CD4-positive, alpha-beta T cell treated with Interleukin-15 for 4 hours (primary cell): Measurements from ENCODE around the gene SMIM13.

Experiments used
- DNase-seq: peaks from one replicate; pipeline ENCODE4 v3.0.0-alpha.2; 2020; ENCODE audit warnings: low spot score

Gene SMIM13

GRCh38 chr6:11153447-11153846, 59.8 kb downstream of the SMIM13 start:
- DNase-seq: no peak

DNA sequence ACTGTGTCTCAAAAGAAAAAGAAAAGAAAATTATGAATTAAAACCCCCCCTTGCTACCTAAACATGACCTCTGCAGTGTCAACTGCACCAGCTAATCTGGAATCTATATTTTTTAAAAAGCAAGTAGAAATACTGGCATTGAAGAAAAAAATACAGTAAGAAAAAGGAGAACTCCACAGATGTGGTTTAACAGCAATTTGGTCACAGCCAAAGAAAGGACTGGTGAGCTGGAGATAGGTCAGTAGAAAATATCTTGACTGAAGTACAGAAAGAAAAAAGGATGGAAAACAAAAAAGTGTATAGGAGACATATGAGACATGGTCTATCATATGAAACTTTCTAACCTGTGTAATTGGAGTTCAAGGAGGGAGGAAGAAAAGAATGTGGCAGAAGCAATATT, 62.0 kb downstream of the SMIM13 start:
- DNase-seq: no peak

DNA sequence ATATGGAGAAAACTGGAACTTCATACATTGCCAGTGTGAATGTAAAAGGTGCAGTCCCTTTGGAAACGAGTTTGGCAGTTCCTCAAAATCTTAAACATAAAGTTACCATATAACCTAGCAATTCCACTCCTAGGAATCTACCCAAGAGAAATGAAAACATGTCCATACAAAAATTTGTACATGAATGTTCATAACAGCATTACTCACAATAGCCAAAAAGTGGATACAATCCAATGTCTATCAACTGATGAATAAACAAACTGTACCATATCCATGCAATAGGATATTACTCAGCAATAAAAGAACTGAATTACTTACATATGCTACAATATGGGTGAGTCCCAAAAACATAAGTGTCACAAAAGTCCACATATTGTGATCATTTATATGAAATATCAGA, 66.6 kb downstream of the SMIM13 start:
- no peak for DNase-seq

DNA sequence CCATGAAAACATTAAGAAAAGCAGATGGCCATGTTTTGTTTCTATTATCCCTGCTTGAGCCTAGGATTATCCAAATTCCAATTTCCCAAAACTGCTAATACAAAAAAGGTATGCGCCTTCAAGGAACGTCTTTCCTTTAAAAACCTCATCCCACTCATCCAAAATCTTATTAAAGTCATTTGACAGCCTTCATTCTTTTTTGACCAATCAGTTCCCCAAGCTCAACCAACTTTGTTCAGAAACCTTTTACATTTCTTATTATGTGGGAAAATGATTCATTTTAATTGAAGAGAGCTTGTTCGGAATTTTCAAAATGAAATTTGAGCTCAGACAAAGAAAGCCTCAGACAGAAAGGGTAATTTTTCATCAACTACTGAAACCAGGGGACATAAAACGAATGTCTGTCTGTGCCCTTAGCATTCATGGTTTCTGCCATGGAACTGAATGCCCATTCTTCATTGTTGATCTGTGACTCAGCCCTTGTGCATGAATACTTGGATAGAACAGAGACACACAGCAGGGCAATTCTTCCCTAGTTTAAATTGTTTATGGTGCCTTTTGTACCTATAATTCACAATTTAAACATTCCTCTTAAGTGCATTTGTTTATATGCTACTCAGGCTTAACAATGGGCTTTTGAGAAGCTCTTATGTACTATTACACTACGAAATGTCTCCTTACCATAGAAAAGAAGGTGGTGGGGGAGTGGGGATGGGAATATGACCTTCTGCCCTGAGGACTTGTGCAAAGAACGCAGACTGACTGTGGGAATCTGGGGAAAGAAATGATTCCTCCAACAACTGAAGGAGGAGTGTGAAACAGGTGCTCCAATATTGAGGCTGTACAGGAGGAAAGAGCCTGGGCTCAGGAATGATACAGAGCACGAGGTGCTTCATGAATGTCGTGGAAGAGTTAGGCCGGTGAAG, 67.7 kb downstream of the SMIM13 start:
- DNase-seq: no peak

GRCh38 chr6:11162262-11162661, 68.6 kb downstream of the SMIM13 start:
- no peak for DNase-seq

DNA sequence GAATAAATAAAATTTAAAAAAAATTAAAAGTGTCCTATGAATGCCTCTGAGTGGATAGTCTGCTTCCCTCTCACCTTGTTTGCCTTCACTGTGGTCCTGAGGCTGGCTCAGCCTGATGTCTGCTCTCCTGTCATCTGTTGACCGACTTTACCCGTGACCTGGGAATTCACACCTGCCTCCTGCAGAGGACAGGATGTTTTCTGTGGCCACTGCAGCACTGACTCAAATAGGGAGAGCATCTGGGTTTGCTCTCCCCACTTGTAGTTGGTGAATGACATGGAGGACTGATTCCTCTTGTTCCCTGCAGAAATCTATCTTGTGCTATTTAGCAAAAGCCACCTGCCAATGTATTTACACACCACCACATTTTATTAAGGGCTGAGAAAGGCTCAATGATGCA, 70.3 kb downstream of the SMIM13 start:
- no peak for DNase-seq

DNA sequence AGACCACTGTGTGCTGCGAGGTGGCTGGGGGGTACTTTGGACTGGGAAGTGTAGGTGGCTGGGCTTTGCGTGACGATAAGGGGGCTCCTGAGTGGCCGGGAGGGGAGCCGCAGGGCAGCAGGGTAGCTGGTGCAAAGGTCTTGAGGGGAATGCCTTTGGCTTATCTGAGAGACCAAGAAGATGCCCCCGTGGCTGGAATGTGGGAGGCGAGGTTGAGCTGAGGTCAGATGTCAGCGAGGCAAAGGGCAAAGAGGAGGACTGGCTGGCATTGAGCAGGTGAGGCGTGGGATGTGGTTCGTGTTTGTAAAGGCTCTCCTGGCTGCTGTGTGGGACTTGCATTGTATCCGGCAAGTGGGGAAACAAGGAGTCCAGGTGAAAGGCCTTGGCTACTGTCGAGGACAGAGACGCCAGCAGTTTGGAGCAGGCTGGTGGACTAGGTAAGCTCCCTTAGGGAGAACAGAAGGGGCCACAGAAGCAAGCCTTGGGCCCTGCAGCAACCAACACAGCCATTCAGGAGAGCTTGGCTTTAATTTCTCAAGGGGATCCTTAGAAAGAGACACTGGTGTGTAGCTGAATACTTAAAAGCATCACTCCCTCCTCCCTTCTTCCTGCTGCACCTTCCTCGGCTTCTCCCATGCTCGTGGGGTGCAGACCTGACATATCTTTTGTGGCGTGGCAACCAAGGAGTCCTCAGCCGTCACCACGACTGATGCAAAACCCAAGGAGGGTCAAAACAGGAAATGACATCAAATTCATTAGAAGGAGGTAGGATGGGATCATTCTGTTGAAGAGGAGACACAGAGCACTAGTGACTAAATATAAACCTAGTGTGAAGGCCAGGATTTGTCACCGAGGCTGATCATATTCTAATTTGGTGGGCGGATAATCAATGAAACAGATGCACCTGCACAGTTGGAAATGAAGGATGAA, 71.3 kb downstream of the SMIM13 start:
- DNase-seq: no peak

- DNase-seq: no peak
These were observed 73.3 kb downstream of the SMIM13 start for GRCh38 chr6:11166948-11167347.

- DNase-seq: no peak
These were observed 74.5 kb downstream of the SMIM13 start for GRCh38 chr6:11168091-11168635.

GRCh38 chr6:11171952-11172351, 78.3 kb downstream of the SMIM13 start:
- DNase-seq: no peak

DNA sequence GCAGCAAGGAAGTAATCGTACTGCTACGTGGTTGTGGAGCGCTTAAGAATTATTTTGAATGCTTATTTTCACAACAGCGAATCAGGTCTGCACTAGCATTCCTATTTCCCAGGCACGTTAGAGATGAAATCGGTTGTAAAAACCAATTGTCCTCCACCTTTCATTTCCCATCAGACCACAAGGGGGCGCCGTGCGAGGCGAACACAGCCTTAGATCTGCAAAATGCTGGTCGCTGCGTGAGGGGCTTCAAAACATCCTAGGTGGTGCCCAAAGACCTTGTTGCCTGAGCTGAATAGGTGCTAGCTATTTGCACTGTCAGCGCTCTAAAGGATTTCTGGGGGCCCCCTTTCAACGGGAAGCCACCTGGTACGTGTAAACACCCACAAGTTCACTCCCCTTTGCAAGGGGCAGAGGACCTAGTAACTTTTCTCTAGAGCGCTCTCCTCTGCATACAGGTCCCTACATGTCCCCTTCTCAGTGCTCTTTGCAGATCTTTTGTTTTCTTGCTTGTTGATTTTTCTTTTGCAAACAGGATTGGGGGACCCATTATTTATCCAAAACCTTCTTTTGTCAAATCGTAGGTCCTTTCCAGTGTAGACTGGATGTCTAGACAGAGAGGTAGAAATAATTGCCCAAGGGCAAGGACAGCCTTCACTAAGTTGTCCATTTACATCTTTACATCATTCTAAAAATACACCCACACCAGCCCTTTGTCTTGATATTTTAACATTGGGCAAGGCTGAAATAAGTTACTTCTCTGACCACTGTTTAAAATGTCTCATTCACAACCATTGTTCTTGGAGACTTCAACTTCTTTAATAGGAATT, 79.1 kb downstream of the SMIM13 start:
- DNase-seq: peak; percentile 79

DNA sequence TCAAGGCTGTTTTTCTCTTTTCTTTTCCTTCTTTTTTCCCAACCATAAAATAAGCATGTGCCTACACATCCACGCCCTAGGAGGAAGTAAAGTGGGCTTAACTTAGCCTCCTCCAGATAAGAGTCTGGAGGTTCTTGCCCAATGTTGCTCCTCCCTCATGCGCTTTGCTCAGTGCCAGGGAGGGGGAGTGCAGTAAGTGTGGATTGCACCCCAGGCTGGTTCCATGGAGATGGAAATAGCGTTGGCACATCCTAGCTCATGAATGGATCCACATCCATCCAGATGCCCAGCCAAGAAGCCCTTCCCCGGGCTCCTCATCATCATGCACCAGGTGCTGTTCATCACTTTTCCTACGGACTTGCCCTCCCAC, 80.6 kb downstream of the SMIM13 start:
- no peak for DNase-seq

GRCh38 chr6:11177271-11177670, 83.6 kb downstream of the SMIM13 start:
- no peak for DNase-seq

DNA sequence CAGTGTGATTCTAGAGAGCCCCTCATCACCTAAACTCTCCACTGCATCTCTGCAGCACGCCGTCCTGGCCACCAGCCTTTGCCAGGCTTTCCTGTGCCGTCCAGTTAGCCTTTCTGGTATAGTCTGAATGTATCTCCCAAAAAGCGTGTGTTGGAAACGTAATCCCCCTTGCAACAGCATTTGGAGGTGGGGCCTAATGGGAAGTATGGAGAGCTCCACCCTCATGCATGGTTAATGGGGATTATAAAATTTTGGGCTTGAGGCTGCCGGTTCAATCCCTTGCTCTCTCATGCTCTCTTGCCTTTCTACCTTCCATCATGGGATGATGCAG, 85.4 kb downstream of the SMIM13 start:
- no peak for DNase-seq

DNA sequence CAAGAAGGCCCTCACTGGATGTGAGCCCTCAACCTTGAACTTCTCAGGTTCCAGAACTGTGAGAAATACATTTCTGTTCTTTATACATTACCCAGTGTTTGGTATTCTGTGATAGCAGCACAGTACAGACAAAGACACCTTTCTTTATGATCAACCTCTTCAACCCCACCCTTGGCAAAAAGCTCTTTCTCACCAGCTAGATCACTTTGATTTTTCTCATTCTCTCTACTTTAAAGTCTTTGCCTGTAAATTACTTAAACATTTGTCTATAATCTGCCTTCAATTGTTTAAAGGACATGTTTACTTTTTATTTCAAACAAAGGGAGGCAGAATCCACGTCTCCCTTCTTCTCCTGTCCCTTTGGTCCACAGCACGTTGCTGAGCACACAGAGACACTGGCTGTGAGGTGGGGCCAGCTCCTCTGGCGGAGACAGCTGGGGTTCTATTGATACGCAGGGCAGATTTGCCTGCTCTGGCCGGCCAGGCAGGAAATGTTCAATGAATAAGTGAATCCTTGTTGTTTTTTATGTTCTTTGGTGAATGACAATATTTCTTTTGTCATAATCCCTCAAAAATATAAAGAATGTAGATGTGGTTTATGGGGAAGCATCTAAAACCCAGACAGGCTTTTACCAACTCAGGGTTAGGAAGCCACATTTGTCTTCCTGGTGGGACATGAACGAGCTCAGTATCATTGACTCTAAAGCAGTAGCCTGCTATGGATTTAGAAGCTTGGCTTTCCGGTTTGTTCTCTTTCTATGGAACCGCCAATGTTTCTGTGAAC, 86.0 kb downstream of the SMIM13 start:
- no peak for DNase-seq

DNA sequence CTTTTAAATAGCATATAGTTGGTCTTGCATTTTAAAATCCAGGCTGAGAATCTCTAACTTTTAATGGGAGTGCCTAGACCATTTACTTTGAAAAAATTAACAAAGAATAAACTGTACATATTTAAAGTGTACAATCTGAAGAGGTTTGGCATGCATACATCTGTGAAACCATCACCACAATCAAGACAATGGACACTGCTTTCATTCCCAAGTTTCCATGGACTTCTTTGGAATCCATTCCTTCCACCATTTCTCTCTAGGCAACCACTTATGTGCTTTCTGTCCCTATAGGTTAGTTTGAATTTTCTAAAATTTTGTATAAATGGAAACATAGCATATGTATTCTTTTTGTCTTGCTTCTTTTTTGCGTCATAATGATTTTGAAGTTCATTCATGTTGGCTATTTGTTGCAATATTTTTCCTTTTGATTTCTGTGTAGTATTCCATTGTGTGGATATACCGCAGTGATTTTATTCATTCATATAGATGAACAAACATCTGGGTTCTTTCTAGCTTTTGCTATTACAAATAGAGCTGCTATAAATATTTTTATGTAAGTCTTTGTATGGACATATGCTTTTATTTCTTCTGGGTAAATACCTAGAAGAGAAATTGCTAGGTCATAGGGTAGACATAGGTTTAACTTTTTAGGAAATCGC, 88.0 kb downstream of the SMIM13 start:
- DNase-seq: no peak

DNA sequence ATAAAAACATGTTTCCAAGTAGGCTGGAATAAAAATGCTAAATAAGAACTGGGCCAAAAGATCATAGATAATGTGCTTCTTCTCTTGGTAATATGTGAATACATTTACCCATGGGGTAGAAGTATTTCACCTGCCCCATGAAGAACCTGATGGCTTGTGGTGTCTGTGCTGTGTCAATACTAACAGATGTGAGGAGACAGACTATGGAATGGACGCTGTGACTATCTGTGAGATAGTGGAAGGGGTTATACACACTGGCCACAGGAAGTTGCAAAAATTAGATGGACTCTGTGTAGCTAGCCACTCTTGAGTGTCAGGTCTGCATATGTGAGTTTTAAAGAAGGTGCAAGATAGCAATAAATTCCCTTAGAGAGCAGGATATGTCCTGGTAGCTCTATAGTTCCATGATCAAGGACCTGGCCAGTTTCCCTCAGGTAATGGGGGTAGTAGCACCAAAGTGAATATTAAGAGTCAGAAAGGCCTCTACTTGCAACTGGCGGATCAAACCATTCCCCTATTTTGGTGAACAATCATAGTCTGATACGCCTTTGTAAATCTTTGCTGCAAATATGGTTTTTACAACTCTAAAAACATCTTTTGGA, 90.2 kb downstream of the SMIM13 start:
- no peak for DNase-seq

DNA sequence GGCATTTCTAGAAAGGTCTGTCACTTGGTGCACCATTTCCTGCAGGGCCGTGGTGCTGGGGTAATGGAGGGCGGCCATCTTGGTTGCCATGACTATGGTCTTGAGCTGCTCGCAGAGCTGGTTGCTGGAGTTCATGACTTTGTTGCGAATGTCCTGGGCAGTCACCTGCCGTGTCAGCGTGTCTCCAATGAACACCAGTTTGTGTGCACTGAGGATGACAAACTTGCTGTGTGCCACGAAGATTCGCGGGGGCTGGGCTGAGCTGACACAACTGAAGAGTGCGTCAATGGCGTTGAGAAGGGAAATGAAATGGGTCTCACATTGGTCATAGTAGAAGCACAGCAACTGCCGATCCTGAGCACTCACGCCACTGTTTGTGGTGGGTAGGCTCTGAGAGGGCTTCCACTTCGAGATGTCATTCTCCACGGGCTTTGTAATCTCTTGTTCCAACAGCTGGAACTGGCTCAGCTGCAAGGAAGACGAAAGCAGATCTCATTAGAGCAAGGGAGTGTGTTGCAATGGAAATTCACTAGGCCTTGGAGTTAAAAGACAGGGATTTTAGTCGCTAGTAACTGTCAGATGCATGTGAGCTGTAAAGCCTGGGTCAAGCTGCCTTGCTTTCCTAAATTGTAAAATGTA, 91.7 kb downstream of the SMIM13 start:
- DNase-seq: no peak

GRCh38 chr6:11187301-11187700, 93.7 kb downstream of the SMIM13 start:
- no peak for DNase-seq
